Activated naive CD4-positive, alpha-beta T cell treated with anti-CD3 and anti-CD28 coated beads, Interleukin-2, amount 50 U/mL, for 72 hours (primary cell): ENCODE measurements around the gene CIB2. TPM values are rescaled to one million over a fixed set of nuclear protein-coding genes. Genes with fewer than 3 reads are reported as not detected.
"Not testable (repeated sequence)": the region's sequence is repeated elsewhere in the genome, so short reads cannot be mapped to it uniquely, and the experiment has no call there.

Source experiments
- ATAC-seq, 2 donors: fragments of 150-1000 bp; cut with Tn5 transposase; 2 replicates each; pipeline ENCODE4 v1.10.0; 2021; ENCODE audit warnings: mild to moderate bottlenecking in 2 of 2, moderate library complexity in 2 of 2
- DNase-seq, 2 donors: peaks; one replicate each; pipeline ENCODE4 v3.0.0; 2021 to 2022; ENCODE audit warnings: low spot score in 2 of 2
- H3K27ac Mint-ChIP-seq, 2 donors: one replicate each; pipeline ENCODE4 v1.8.0; 2022; ENCODE audit warnings: mild to moderate bottlenecking in 2 of 2, mixed read lengths in 2 of 2
- H3K36me3 Mint-ChIP-seq, 2 donors: one replicate each; pipeline ENCODE4 v1.8.0; 2022; ENCODE audit warnings: mixed read lengths in 2 of 2
- H3K9me3 Mint-ChIP-seq, 2 donors: one replicate each; pipeline ENCODE4 v1.8.0; 2022; ENCODE audit warnings: mixed read lengths in 2 of 2
- total RNA-seq, 2 donors: library from RNA; stranded (reverse); gene quantifications; one replicate each; pipeline ENCODE4 v1.2.3, GENCODE V29; 2022

The CIB2 gene
- total RNA-seq, 2 donors from 2014 or later, result 1.4 to 1.6 TPM

DNA sequence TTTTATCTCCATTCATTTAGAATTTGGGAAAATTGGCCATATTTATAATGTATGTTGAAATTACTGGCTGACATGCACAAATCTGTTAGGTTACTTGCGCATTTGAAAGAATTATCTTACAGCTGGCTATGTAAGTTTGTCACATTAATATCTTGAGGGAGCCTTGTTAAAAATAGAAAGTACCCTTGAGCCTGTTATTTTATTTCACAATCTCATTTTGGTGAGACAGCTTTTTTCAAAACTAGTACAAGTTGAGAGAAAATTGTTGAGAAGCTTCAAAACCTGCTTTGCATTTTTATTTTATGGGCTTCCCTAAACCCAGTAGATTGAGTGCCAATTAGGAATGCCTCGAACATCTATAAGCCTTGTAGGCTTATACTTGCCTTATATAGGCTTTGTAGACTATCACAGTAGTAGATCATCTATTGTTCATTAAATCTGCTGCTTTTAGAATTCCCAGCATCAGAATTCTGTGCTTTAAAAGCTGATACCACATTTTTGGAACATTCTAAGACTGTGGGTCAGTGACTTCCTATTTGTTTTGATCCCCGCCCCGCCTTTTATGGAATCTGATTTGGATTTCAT is 24.2 kb upstream of the CIB2 start:
- Mint-ChIP-seq H3K36me3 (peaks cover 0 to 26% of the 10 kb centered on the region in 2 donors), H3K27ac (no peak overlapping the region), H3K9me3 (no peaks in the 10 kb centered on the region)
- no peak for DNase-seq
- no peak for ATAC-seq

DNA sequence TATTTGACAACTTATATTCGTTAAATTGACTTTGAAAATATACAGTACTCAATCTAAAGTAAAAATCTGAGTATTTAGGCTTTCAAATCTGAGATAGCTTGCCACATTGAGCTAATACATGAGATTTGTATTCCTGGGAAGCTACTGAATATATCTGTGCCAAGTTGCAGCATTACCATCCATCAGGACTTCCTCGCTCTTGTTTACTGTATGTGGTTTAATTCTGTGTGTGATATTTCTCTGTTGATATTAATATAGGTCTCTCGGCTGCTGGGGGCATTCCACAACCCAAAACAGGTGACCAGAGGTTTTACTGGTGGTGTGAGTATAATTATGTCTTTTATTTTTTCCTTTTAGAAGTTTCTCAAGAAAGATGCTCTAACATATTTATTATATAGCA is 23.7 kb upstream of the CIB2 start:
- H3K27ac Mint-ChIP-seq, result no peak overlapping the region
- no peak for DNase-seq
- peaks cover 0 to 26% of the 10 kb centered on the region in 2 donors for H3K36me3 Mint-ChIP-seq
- no peak for ATAC-seq
- H3K9me3 Mint-ChIP-seq, result no peaks in the 10 kb centered on the region

DNA sequence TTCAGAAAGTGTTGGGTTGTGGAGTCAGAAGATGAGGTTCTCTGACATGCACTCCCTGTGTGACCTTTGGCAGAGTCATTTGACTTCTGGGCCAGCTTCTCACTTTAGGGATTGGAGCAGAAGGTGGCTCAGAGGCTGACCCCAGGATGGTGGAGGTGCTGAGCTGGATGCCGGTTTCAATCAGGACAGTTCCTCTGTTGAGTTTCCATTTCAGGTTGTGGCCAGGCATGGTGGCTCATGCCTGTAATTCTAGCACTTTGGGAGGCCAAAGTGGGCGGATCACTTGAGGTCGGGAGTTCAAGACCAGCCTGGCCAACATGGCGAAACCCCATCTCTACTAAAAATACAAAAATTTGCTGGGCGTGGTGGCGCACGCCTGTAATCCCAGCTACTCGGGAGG is 19.8 kb upstream of the CIB2 start:
- H3K27ac Mint-ChIP-seq, DNase-seq, H3K9me3 Mint-ChIP-seq: not testable (repeated sequence)
- H3K36me3 Mint-ChIP-seq, result peaks cover 6 to 25% of the 10 kb centered on the region in 2 donors
- ATAC-seq, result peak in 1 of 2 donors; percentile 6

DNA sequence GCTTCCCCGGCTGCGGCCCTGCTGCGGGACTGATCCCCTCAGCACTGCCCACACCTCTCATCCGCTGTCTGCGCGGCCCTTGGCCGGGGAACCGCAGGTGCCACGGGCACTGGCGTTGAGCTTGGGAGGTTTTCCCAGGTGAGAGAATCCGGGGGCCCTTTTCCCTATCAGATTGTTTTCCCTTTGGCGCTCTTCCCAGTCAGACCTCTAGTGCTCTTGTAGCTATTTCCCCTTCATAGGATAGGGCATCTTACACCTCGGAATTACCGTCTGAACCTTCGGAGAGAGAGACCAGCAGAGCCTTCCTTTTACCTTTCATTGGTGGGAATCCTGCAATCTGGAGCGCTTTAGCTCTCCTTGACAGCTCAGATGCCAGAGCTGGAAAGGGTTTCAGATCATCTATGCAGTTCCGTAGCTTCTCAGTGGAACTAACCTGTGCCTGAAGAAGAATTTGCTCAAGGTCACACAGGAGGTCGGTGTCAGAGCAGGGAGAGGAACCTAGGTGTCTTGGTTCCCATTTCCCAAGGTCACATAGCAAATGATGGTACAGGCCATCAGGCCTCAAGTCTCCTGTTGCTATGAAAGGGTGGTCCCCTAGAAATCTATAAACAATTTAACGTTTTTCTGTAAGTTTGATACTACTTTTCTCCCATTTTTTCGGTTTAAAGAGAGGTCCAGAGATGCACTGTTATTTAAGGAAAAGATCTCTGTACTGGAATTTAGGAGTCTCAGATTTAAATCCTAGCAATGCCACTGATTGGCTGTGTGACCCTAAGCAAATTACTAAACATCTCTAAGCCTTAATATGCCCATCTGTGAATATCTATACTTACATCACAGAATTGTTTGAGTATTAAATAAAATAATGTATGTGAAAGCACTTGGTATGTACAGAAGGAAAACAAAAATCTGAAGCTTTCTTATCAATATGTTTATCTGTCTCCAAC is 18.8 kb upstream of the CIB2 start:
- Mint-ChIP-seq H3K36me3 (peaks cover 6 to 16% of the 10 kb centered on the region in 2 donors), H3K27ac (peak overlapping the region; percentile 95 to 97), H3K9me3 (no peaks in the 10 kb centered on the region)
- DNase-seq (no peak), ATAC-seq (no peak)

DNA sequence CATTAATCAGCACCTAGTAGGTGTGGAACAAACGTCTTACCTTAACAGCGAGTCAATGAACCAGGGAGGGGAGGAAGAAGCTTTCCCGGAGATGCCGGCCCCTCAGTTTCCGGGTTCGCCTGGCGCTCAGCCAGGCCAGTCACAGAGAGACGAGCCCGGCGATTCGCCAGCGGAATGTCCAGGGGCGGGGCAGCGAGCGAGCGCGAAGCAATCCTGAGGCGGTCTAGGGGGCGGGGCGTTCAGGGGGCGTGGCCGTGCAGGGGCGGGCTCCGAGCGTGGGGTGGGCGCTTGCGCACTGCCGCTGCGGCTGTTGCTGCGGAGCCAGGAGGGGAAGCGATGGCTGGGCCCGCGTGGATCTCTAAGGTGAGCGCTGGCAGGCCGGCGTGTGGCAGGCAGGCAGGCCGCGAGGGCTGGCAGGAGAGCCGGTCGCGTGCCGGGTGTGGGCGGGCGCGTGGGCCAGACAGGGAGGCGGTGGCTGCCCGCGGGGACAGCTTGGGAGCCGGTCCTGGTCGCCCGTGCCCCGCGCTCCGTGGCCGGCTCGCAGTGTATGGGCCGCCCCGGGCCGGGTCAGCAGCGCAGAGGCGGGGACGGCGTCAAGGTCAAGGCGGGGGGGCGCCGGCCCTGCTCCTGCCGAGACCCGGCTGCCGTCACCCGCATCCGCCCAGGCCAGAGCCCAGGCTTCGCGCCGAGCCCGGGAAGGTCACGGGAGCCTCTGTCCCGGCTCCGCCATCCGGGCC is 18.0 kb upstream of the CIB2 start, which contains the start of gene IDH3A:
Gene IDH3A (plus strand): TSS at position 295 of the 737 bp plus-strand sequence. CDS start 42 bp downstream, at position 337.
- ATAC-seq (peak; percentile 89 to 97), DNase-seq (peak; percentile 99 to 100)
- no peaks in the 10 kb centered on the region for H3K9me3 Mint-ChIP-seq
- peak within 1 kb of the TSS; percentile 95 to 97 for H3K27ac Mint-ChIP-seq
- H3K36me3 Mint-ChIP-seq, result peaks cover 6 to 16% of the 10 kb centered on the region in 2 donors

DNA sequence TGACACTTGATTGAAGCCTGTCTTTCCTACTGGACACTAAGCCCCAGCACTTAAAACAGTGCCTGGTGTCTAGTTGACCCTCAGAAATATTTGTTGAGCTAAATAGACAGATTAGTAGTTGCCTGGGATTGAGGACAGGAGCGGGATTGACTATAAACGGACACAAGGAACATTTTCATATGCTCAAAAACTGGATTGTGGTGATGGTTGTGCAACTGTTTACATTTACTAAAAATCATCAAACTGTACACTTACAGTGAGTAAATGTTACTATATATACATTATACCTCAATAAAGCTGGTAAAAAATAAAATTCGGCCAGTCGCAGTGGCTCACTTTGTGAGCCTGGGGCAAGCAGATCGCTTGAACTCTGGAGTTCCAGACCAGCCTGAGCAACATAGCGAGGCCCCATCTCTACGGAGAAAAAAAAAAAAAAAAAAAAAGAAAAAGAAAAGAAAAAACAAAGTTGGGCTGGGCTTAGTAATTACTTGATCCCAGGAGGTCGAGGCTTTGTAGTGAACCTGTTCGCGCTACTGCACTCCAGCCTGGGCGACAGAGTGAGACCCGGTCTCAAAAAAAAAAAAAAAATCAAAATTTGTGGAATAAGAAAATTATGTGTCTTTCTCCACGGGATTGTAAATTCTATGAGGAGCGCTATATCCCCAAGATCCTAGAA is 17.3 kb upstream of the CIB2 start:
- Mint-ChIP-seq H3K36me3 (peaks cover 6 to 16% of the 10 kb centered on the region in 2 donors), H3K9me3 (no peaks in the 10 kb centered on the region), H3K27ac (peak overlapping the region; percentile 95 to 97)
- ATAC-seq, result peak in 1 of 2 donors; percentile 12
- no peak for DNase-seq

DNA sequence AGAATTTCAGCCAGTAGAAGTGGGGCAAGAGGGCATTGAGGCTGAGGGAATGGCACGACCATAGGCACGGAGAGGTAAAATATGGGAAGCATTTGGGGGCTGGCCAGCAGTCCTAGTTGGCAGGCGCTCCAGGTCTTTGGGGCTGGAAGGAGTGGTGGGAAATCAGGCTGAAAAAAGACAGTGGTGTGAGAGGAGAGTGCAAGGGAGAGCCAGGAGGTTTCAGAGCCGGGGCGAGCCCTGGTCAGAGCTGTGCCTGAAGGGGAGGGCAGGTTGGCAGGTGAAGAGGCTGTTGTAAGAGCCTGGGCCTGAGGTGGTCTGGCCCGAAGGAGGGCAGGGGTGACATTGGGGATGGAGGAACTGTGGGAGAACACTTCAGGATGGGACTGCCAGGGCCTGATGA is 16.3 kb upstream of the CIB2 start:
- Mint-ChIP-seq H3K9me3 (no peaks in the 10 kb centered on the region), H3K36me3 (peaks cover 6 to 9% of the 10 kb centered on the region in 2 donors), H3K27ac (peak overlapping the region in 1 of 2 donors; percentile 95)
- ATAC-seq (no peak), DNase-seq (no peak)

DNA sequence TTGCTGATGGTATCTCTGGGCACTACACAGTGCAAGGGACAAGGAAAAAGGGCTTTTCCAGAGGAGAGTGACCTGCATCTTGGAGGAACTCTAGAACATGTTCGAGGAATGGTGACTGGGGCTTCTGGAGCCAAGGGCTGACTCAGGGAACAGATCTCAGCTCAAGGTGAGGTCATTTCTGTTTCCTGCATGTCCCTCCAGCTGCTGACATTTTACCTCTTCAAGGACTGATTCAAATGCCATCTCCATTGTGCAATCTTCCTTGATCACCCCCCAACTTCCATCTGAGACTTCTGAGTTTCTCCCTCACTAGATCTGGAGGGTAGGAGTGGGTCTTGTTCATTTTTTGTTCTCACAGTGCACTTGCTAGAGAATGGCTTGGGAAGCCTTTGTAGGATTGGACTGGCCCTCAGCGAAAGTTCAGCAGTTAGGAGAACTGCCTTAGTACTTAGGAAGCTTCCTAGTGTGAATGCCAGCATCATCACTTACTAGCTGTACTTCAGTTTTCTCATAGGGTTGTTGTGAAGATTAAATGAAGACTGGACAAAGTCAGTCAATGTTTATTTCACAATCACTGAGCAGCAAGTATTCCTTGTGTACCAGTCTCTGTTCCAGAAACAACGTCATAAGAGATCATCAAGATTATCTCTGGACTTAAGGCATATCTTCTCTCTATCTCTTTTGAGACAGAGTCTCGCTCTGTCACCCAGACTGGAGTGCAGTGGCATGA is 15.3 kb upstream of the CIB2 start:
- H3K9me3 Mint-ChIP-seq, result no peaks in the 10 kb centered on the region
- H3K36me3 Mint-ChIP-seq, result peaks cover 6 to 7% of the 10 kb centered on the region in 2 donors
- peak overlapping the region in 1 of 2 donors; percentile 95 for H3K27ac Mint-ChIP-seq
- ATAC-seq, result no peak
- DNase-seq, result no peak

DNA sequence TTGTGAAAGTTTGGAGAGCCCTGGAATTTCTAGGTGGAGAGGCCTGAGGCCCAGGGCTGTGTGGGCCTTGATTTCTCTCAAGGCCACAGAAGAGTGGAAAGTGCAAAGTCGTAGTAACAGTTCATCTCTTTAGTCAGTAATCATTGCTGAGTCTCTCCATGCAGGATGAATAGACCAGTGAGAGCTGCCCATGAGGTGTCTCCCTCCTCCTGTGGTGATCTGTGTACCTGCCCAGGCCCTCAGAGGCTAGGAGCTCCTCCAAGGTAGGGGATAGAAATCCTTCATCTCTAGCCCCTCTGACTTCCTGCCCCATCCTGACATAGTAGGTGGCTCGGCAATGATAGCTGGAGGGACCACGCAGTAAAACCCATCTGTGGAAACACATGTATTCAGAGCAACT is 11.1 kb upstream of the CIB2 start:
- ATAC-seq, result no peak
- H3K36me3 Mint-ChIP-seq, result peaks cover 0 to 4% of the 10 kb centered on the region in 2 donors
- no peak for DNase-seq
- no peaks in the 10 kb centered on the region for H3K9me3 Mint-ChIP-seq
- H3K27ac Mint-ChIP-seq, result no peak overlapping the region

DNA sequence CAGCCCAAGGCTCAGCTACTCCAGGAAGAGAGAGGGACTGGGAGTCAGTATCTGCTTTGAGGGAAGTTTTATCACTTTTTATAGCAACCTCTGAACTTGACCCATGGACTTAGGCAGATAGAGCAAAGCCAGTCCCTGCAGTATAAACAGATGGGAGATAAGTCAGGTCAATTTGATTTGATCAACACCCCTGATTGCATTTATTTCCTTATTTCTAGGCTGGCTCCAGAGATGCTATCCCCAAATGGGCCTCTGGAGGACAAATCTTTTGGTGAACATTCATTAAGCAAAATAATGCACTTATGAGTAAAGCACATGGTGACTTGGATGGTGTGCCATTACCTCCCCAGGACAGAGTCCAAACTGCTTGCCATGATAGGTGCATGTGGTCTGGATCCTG is 9.0 kb upstream of the CIB2 start:
- ATAC-seq (no peak), DNase-seq (no peak)
- Mint-ChIP-seq H3K27ac (no peak overlapping the region), H3K9me3 (no peaks in the 10 kb centered on the region), H3K36me3 (no peaks in the 10 kb centered on the region)

DNA sequence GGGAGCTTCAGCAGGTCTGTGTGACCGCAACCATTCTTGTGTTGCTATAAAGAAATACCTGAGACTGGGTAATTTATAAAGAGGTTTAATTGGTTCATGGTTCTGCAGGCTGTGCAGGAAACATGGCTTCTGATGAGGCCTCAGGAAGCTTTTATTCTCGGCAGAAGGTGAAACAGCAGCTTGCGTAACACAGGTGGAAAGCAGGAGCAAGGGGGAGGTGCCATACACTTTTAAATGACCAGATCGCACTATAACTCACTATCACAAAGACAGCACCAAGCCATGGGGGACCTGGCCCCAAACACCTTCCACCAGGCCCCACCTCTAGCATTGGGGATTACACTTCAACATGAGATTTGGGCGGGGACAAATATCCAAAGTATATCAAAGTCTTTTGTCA is 8.3 kb upstream of the CIB2 start:
- Mint-ChIP-seq H3K27ac (no peak overlapping the region), H3K9me3 (no peaks in the 10 kb centered on the region), H3K36me3 (no peaks in the 10 kb centered on the region)
- DNase-seq (no peak), ATAC-seq (no peak)

DNA sequence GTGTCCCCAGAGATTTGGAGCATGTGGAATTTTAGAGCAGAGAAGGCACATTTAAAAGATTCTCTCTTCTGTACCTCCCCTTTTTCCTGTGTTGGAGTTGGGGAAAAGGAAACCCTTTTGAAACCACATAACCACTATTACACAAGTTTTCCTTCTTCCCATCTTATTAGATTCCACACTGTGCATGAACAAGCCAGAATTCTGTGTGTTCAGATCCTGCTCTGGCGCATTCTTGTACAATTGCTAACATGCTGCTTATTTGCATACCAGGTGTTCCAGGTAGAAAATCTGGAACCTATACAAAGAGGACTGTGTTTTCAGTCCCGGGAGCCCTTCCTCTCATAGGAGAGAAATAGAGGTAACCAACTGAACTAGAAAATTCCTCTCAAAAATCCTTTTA is 2.6 kb upstream of the CIB2 start:
- DNase-seq (no peak), ATAC-seq (no peak)
- Mint-ChIP-seq H3K27ac (no peak overlapping the region), H3K36me3 (no peaks in the 10 kb centered on the region), H3K9me3 (no peaks in the 10 kb centered on the region)

DNA sequence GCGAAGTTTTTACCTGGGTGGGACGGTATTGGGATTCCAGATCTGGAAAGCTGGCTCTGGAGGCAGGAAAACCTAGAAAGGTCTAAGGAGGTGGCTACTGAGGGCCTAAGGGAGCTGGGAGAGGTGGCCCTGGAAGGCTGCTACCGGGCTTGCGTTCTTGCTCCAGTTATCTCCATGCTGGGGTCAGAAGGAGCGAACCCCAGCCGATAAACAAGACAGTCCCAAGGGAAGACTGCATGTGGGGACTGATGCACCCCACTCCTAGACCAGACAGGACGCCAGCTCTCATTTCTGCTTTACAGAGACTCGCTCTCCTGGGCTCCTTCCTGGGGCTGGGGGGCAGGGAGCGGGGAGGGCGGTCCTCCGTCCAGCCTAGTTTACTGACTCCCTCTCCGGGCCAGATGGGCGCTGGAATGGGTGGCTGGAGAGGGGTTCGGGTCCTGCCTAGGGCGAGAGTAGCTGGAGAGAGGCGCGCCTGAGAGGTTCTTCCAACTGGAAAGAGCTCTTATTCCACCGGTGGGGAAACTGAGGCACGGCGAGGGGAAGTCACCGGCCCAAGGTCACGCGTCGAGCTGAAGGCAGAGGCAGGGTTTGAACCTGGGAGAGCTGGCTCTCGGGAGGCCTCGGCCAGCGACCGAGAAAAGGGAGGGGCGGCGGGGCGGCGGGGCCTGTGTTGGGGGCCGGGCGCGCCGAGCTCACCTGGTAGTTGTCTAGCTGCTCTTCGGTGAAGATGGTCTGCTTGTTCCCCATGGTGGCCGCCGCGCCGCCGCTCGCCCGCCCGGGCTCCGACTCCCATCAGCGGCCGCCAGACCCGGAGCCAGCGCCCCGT is 565 bp downstream of the CIB2 start:
- no peaks in the 10 kb centered on the region for H3K36me3 Mint-ChIP-seq
- peak overlapping the region in 1 of 2 donors; percentile 76 for H3K27ac Mint-ChIP-seq
- DNase-seq (no peak), ATAC-seq (no peak)
- H3K9me3 Mint-ChIP-seq, result no peaks in the 10 kb centered on the region

DNA sequence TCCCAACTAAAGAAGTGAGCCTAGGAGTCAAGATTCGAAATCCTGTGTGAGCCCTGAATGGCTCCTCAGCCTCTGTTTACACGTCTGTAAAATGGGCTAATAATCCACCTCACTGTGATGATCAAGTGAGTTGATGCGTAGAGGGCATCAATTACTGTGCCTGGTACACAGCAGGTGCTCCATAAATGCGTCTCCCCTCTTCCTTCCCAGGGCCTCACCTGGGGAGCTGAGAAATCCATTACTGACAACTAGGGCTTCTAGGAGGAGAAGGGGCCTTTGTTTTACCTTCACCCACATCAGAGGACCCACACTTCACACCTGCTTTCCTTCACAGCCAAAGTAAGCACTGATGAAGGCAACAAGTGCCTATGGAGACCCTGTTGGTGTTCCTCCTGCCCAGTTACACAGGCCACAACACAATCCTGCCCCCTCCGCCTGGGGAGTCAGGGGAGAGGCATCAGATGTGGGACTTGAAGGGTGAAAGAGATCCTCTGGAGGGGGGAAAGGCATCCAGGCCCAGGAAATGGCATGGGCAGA is 1.4 kb downstream of the CIB2 start:
- no peak overlapping the region for H3K27ac Mint-ChIP-seq
- no peak for DNase-seq
- H3K36me3 Mint-ChIP-seq, result no peaks in the 10 kb centered on the region
- ATAC-seq, result no peak
- no peaks in the 10 kb centered on the region for H3K9me3 Mint-ChIP-seq
